Psoas muscle (tissue), 8 donors: ENCODE results near the gene CYP4A11. TPM values are rescaled to one million over a fixed set of nuclear protein-coding genes. Genes with fewer than 3 reads are reported as not detected.
"Not testable (repeated sequence)": the region's sequence is repeated elsewhere in the genome, so short reads cannot be mapped to it uniquely, and the experiment has no call there.

Experiments used
- ATAC-seq, 4 donors: fragments of 200-7000 bp; cut with Tn5 transposase; one replicate each; pipeline ENCODE4 v1.9.1; 2020; ENCODE audit warnings: moderate library complexity in 3 of 4, mild to moderate bottlenecking in 2 of 4
- DNase-seq, 2 donors: peaks; one replicate each; pipeline ENCODE4 v3.0.0-alpha.2; 2020
- H3K27ac ChIP-seq: fragments of 200-600 bp; one replicate; pipeline ENCODE4 v1.8.0; 2022
- H3K27me3 ChIP-seq, 3 donors: fragments of 200-600 bp in 1 of 3; one replicate each; pipeline versions ENCODE4 v1.6.1 to v1.8.0; 2013 to 2022; ENCODE audit warnings: low read length in 2 of 3, mild to moderate bottlenecking in 2 of 3, moderate library complexity in 1 of 3; ENCODE audit not compliant: insufficient read depth in 3 of 3
- H3K36me3 ChIP-seq, 2 donors: fragments of 200-600 bp in 1 of 2; one replicate each; pipeline versions ENCODE4 v1.6.1 to v1.8.0; 2013 to 2022; ENCODE audit warnings: low read depth in 1 of 2, mild to moderate bottlenecking in 1 of 2, moderate library complexity in 1 of 2; ENCODE audit not compliant: insufficient read depth in 1 of 2
- H3K4me1 ChIP-seq: fragments of 200-600 bp; one replicate; pipeline ENCODE4 v1.8.0; 2022
- H3K4me3 ChIP-seq: fragments of 200-600 bp; one replicate; pipeline ENCODE4 v1.8.0; 2022; ENCODE audit warnings: mild to moderate bottlenecking
- H3K9me3 ChIP-seq: fragments of 200-600 bp; one replicate; pipeline ENCODE4 v1.8.0; 2022
- CTCF ChIP-seq: fragments of 200-600 bp; IDR thresholded peaks from one replicate; pipeline ENCODE4 v1.8.0; 2022; ENCODE audit warnings: antibody characterized with exemption
- WGBS, 3 donors: extraction: QIAGEN DNeasy Blood & Tissue Kit; methylation state at CpG; one replicate each; pipeline versions ENCODE4 v1.1.6 to v1.1.7; 2013; 5-methylcytosine and 5-hydroxymethylcytosine counted together
- intact Hi-C, 2 donors: fragments of 100-400 bp; cut with DNase I; formaldehyde crosslinking; loops; one replicate each; pipeline versions ENCODE4 v1.11.0 to v1.14.2; 2022
- polyA plus RNA-seq, 3 donors: library from polyadenylated mRNA; stranded (reverse); fragments of 200-250 nt; gene quantifications; one replicate each; pipeline ENCODE4 v1.2.3, GENCODE V29; 2013
- total RNA-seq, 4 donors: library from RNA; stranded (reverse); fragmentation: NEBNext Ultra II Directional in 2 of 4; extraction: Animal tissue kit (Norgen Biotek cat#: 25700) in 2 of 4; gene quantifications; one replicate each; pipeline versions ENCODE4 v1.2.1 to v1.2.4, GENCODE V29; 2021 to 2023
- donor health status: healthy with polysubstance abuse.
- donor health status: DM: no; HTN: no; CAD: no; lungs with moderate emphysema.
- donor health status: Bipolar disorder and iron deficiency.
- donor health status: healthy.
- donor health status: DM: yes; HTN: yes; CAD: no.
- donor health status: DM: no; HTN: no; CAD: no.
- donor health status: DM: no; HTN: no; CAD: no.
- donor health status: DM: yes; HTN: yes; CAD: no.

Gene CYP4A11
- total and polyA plus RNA-seq, 7 donors, result 0.01 TPM; not detected in 6

- Histone ChIP-seq H3K27me3 (no peaks in the 10 kb centered on the region), H3K4me3 (no peak overlapping the region), H3K4me1 (no peaks in the 10 kb centered on the region), H3K9me3 (no peaks in the 10 kb centered on the region), H3K27ac (no peak overlapping the region), H3K36me3 (no peaks in the 10 kb centered on the region)
- intact Hi-C loops, result no loop called here
- DNase-seq (no peak), ATAC-seq (no peak)
- 47 to 58% (median 53%) methylated on average over 3 of the region's 3 CpGs for WGBS, 3 donors
- TF ChIP-seq CTCF, result no peak
Measured at GRCh38 chr1:46931151-46931550, 10.1 kb downstream of the CYP4A11 start.

DNA sequence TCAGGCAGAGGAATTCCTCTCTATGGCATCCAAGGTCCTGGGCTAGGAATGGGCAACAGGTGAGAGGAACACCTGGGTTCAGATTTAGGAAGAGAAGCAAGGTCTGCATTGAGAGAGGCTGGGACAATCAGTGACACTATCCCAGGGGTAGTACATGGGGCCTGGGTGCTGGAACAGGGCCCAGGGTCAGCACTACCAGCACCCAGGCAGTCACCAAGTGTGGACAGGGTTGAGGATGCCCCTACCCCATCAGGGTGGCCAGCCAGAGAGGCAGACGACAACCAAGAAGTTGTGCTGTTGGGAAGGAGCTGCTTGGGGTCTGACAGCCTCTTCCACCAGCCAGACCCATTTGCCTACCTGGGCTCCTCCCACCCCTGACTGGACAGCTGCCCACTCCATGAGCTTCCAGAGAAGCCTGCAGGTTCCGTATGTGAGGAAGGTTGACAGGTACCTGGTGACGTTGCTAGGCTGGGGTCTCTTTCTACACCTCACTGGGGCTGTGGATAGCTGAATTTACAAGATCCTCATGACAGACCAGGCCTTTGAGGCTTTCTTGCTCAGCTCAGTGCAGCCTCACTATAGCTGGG lies 13.9 kb downstream of the CYP4A11 start:
- 78 to 90% (median 81%) methylated on average over 3 of the region's 3 CpGs for WGBS, 3 donors
- Histone ChIP-seq H3K27me3 (no peaks in the 10 kb centered on the region), H3K27ac (no peak overlapping the region), H3K9me3 (no peaks in the 10 kb centered on the region), H3K36me3 (no peaks in the 10 kb centered on the region), H3K4me1 (no peaks in the 10 kb centered on the region), H3K4me3 (no peak overlapping the region)
- no peak for DNase-seq
- intact Hi-C loops, result no loop called here
- ATAC-seq, result no peak
- TF ChIP-seq CTCF, result no peak

DNA sequence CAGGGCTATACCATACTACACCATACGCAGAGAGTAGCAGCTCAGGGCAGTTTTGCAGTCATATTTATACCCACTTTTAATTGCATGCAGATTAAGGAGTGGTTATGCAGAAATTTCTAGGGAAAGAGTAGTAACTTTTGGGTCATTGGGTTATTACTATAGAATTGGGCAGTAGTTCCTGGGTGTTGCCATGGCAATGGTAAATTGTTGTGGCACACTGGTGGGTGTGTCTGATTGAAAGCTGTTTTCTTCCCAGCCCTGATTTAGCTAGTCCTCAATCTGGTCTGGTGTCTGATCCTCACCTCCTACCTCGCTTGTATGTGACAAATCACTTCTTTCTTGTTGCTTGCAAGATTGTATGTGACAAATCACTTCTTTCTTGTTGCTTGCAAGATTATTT lies 30.5 kb downstream of the CYP4A11 start:
- WGBS, 3 donors, result 65 to 74% (median 65%) methylated on average over 2 of the region's 2 CpGs
- intact Hi-C loops, result no loop called here
- Histone ChIP-seq H3K27ac (no peak overlapping the region), H3K4me3 (no peak overlapping the region), H3K9me3 (no peaks in the 10 kb centered on the region), H3K27me3 (no peaks in the 10 kb centered on the region), H3K4me1 (no peaks in the 10 kb centered on the region), H3K36me3 (no peaks in the 10 kb centered on the region)
- DNase-seq, result no peak
- no peak for ATAC-seq
- no peak for TF ChIP-seq CTCF

DNA sequence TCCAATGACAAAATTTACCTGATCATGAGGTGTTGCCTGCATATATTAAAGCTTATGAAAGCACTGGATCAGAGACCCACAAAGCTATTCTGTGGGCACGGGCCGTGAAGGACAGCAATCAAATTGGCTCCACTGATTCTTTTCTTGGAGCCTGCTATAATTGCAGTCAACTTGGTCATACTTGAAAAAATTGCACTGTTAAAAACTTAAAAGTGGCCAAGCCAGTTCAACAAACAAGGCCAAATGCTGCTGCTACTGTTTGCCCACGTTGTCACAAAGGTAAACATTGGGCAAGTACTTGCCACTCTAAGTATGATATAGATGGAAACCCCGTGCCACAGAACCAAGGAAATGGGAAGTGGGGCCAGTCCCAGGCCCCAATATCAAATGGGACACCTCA lies 37.8 kb downstream of the CYP4A11 start:
- no peaks in the 10 kb centered on the region for H3K27me3 ChIP-seq
- ATAC-seq (no peak), DNase-seq (no peak)
- WGBS, 3 donors, result 64 to 76% (median 68%) methylated on average over 4 of the region's 4 CpGs
- intact Hi-C loops, result no loop called here
- H3K36me3 ChIP-seq, result no peaks in the 10 kb centered on the region
- no peaks in the 10 kb centered on the region for H3K4me1 ChIP-seq
- no peak overlapping the region for H3K4me3 ChIP-seq
- TF ChIP-seq CTCF, result no peak
- no peaks in the 10 kb centered on the region for H3K9me3 ChIP-seq
- H3K27ac ChIP-seq, result no peak overlapping the region

DNA sequence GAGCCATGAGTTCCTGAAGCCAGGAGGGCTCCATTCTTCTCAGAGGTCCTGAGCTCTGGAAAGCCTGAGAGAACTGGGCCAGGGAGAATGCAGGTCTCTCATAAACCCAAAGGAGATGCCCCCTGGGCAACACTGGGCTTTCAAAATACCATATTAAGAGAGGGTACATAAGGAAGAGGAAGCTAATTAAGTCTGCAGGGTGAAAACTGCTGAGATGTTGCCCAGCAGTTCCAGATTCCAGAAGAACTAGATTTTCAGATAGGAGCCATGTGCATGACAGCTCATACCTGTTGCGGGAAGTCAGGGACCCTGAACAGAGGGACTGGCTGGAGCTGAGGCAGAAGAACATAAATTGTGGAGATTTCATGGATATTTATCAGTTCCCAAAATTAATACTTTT lies 40.9 kb downstream of the CYP4A11 start:
- DNase-seq, result no peak
- ATAC-seq, result no peak
- no peaks in the 10 kb centered on the region for H3K36me3 ChIP-seq
- no peak overlapping the region for H3K27ac ChIP-seq
- TF ChIP-seq CTCF, result no peak
- no peak overlapping the region for H3K4me3 ChIP-seq
- intact Hi-C loops, result no loop called here
- WGBS, 3 donors, result 96 to 100% (median 98%) methylated on average over 1 of the region's 1 CpG
- H3K4me1 ChIP-seq, result no peaks in the 10 kb centered on the region
- H3K27me3 ChIP-seq, result no peaks in the 10 kb centered on the region
- H3K9me3 ChIP-seq, result no peaks in the 10 kb centered on the region

GRCh38 chr1:46881656-46882055 lies 59.6 kb downstream of the CYP4A11 start:
- H3K4me3 ChIP-seq, H3K9me3 ChIP-seq, H3K4me1 ChIP-seq, H3K36me3 ChIP-seq, ATAC-seq, H3K27ac ChIP-seq, DNase-seq, intact Hi-C loops, H3K27me3 ChIP-seq: not testable (repeated sequence)
- 80 to 92% (median 87%) methylated on average over 3 of the region's 3 CpGs for WGBS, 3 donors
